DOHH2 (cell line): ENCODE results near the gene PCDH7.

Source experiments
- H3F3A ChIP-seq: fragments of 200-600 bp; sonication (generic), shearing (Covaris generic); 2 replicates; pipeline ENCODE4 v1.6.0; 2016; ENCODE audit warnings: antibody characterized with exemption, mild to moderate bottlenecking; ENCODE audit not compliant: control insufficient read depth, insufficient read depth
- H3K27ac ChIP-seq: fragments of 200-600 bp; sonication (generic); 2 replicates; pipeline ENCODE4 v1.5.1; 2014; ENCODE audit warnings: low read depth, mild to moderate bottlenecking, low read length, moderate library complexity
- H3K27me3 ChIP-seq: fragments of 200-600 bp; sonication (generic); 2 replicates; pipeline ENCODE4 v1.6.1; 2014; ENCODE audit warnings: mild to moderate bottlenecking, low read length, mixed read lengths; ENCODE audit not compliant: control insufficient read depth
- H3K36me3 ChIP-seq: fragments of 200-600 bp; sonication (generic); 2 replicates; pipeline ENCODE4 v1.6.1; 2014; ENCODE audit warnings: mild to moderate bottlenecking, low read length, moderate library complexity, mixed read lengths; ENCODE audit not compliant: control insufficient read depth
- H3K4me1 ChIP-seq: fragments of 200-600 bp; sonication (generic); 2 replicates; pipeline ENCODE4 v1.6.1; 2014; ENCODE audit warnings: mild to moderate bottlenecking, low read length, mixed read lengths; ENCODE audit not compliant: control insufficient read depth
- H3K4me2 ChIP-seq: fragments of 200-600 bp; sonication (generic); 2 replicates; pipeline ENCODE4 v1.6.0; 2014; ENCODE audit warnings: mild to moderate bottlenecking, low read length, moderate library complexity
- H3K4me3 ChIP-seq: fragments of 200-600 bp; sonication (generic); 2 replicates; pipeline ENCODE4 v1.5.1; 2014; ENCODE audit warnings: mild to moderate bottlenecking, low read length, mixed read lengths
- H3K79me2 ChIP-seq: fragments of 200-600 bp; sonication (generic); 2 replicates; pipeline ENCODE4 v1.6.1; 2014; ENCODE audit warnings: mild to moderate bottlenecking, low read length, mixed read lengths; ENCODE audit not compliant: control insufficient read depth
- H3K9me2 ChIP-seq: fragments of 200-600 bp; sonication (generic); replicated peaks from 2 replicates; pipeline ENCODE4 v1.6.1; 2014; ENCODE audit warnings: mild to moderate bottlenecking, low read length, mixed read lengths; ENCODE audit not compliant: control insufficient read depth
- H3K9me3 ChIP-seq: fragments of 200-600 bp; sonication (generic); 2 replicates; pipeline ENCODE4 v1.6.1; 2014; ENCODE audit warnings: antibody characterized with exemption, low read length, mixed read lengths; ENCODE audit not compliant: control insufficient read depth, insufficient read depth
- H4K20me1 ChIP-seq: fragments of 200-600 bp; sonication (generic); 2 replicates; pipeline ENCODE4 v1.6.0; 2014; ENCODE audit warnings: low read depth, mild to moderate bottlenecking, antibody characterized with exemption, low read length, moderate library complexity; ENCODE audit not compliant: control insufficient read depth, insufficient read depth
- CTCF ChIP-seq: fragments of 200-600 bp; sonication (generic); IDR thresholded peaks from one replicate; pipeline ENCODE4 v1.5.1; 2014; ENCODE audit warnings: antibody characterized with exemption, mild to moderate bottlenecking, low read depth, low read length; ENCODE audit not compliant: poor library complexity, severe bottlenecking
- EZH2phosphoT487 ChIP-seq: fragments of 200-600 bp; sonication (generic); IDR thresholded peaks from 2 replicates; pipeline ENCODE4 v1.6.1; 2017; ENCODE audit warnings: borderline replicate concordance, mild to moderate bottlenecking, antibody characterized with exemption, low read length, moderate library complexity, mixed read lengths

PCDH7 gene

GRCh38 chr4:30727409-30727808, 7.2 kb downstream of the PCDH7 start:
- peaks cover 73% of the 10 kb centered on the region for H3K79me2 ChIP-seq
- H3K9me3 ChIP-seq: peaks cover 5% of the 10 kb centered on the region; the same call in 1 of the 2 replicates
- no peaks in the 10 kb centered on the region for H3K27me3 ChIP-seq
- H3K4me2 ChIP-seq: peak overlapping the region; percentile 47
- no peaks in the 10 kb centered on the region for H4K20me1 ChIP-seq
- H3K27ac ChIP-seq: no peak overlapping the region
- TF ChIP-seq CTCF (no peak), EZH2phosphoT487 (no peak)
- peaks cover 26% of the 10 kb centered on the region for H3K36me3 ChIP-seq
- no peaks in the 10 kb centered on the region for H3F3A ChIP-seq
- H3K4me1 ChIP-seq: peaks cover 27% of the 10 kb centered on the region
- peak overlapping the region; percentile 50 for H3K4me3 ChIP-seq
- H3K9me2 ChIP-seq: no peaks in the 10 kb centered on the region

GRCh38 chr4:30728311-30728710, 8.1 kb downstream of the PCDH7 start:
- Histone ChIP-seq H3K4me3 (no peak overlapping the region), H3F3A (no peaks in the 10 kb centered on the region), H3K27ac (no peak overlapping the region), H3K4me1 (peaks cover 19% of the 10 kb centered on the region), H4K20me1 (no peaks in the 10 kb centered on the region), H3K9me3 (no peaks in the 10 kb centered on the region), H3K4me2 (no peak overlapping the region), H3K36me3 (peaks cover 17% of the 10 kb centered on the region), H3K27me3 (no peaks in the 10 kb centered on the region), H3K9me2 (no peaks in the 10 kb centered on the region), H3K79me2 (peaks cover 64% of the 10 kb centered on the region)
- TF ChIP-seq CTCF: no peak
- TF ChIP-seq EZH2phosphoT487: no peak

- no peaks in the 10 kb centered on the region for H3K9me2 ChIP-seq
- no peaks in the 10 kb centered on the region for H3F3A ChIP-seq
- H3K4me3 ChIP-seq: no peak overlapping the region
- H3K27ac ChIP-seq: no peak overlapping the region
- H4K20me1 ChIP-seq: no peaks in the 10 kb centered on the region
- 0 out of 2 replicates have a peak, but pooled peaks cover 5% of the 10 kb centered on the region for H3K4me1 ChIP-seq
- TF ChIP-seq EZH2phosphoT487 (no peak), CTCF (no peak)
- no peaks in the 10 kb centered on the region for H3K27me3 ChIP-seq
- H3K36me3 ChIP-seq: no peaks in the 10 kb centered on the region
- no peaks in the 10 kb centered on the region for H3K9me3 ChIP-seq
- H3K4me2 ChIP-seq: no peak overlapping the region
- no peaks in the 10 kb centered on the region for H3K79me2 ChIP-seq
These were observed 23.7 kb downstream of the PCDH7 start for GRCh38 chr4:30743897-30744296.
